Loucy (cell line): ENCODE measurements around the gene STS.

Experiments used
- CTCF ChIP-seq: fragments of 200-600 bp; sonication (generic); conservative IDR thresholded peaks from 2 replicates; pipeline ENCODE4 v1.5.1; 2014; ENCODE audit warnings: mild to moderate bottlenecking, antibody characterized with exemption, low read length
- EZH2phosphoT487 ChIP-seq: fragments of 200-600 bp; IDR thresholded peaks from 2 replicates; pipeline ENCODE4 v1.6.1; 2018; ENCODE audit warnings: antibody characterized with exemption, mild to moderate bottlenecking, moderate library complexity, borderline replicate concordance

- no peak for TF ChIP-seq CTCF
- TF ChIP-seq EZH2phosphoT487, result no peak
Observed at GRCh38 chrX:7156879-7157278, 9.4 kb downstream of the STS start.
